ENCODE data around the gene PEPD. TPM values are rescaled to one million over a fixed set of nuclear protein-coding genes. Genes with fewer than 3 reads are reported as not detected.

The PEPD gene
- polyA plus RNA-seq, 4 donors = 159 to 1,330 (median 491) TPM

DNA sequence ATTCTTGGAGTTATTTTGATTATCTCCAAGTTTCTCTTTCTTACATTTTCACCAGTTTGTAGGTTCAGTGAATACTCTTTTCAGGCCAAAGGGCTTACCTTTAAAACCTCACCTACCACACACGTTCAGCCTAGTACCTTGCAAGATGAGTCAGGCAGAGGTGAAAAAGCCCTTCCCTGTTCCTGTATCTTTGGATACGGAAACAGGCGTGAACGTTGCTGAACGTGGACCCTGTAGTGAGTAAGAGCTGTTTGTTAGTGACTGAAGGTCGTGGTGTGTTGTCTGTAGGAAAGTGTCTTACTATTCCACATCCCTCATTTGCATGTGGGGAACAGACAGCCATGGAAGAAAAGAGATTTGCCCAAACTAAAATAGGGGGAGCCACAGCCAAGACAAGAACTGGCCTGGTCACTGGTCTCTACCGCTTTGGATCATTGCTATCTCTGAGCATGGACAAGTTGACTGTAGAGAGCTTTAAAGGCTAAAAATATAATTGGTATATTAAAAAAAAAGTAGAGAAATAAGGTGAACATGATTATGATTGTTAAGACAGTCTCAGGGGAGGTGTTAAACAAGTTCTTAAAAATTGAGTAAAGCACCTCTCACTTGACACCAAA lies 144.5 kb downstream of the PEPD start:
- Histone ChIP-seq H3K27me3 (ENCODE audit: control insufficient read depth in 3 of 3, insufficient read depth in 3 of 3, low read length in 3 of 3) (no peaks in the 10 kb centered on the region), H3K27ac (ENCODE audit: low read depth in 1 of 3, low read length in 2 of 3) (peak overlapping the region; percentile 87 to 99 (median 91)), H3K36me3 (ENCODE audit: control insufficient read depth in 3 of 3, insufficient read depth in 2 of 3, low read depth in 1 of 3, low read length in 3 of 3) (peaks cover 4 to 17% (median 4%) of the 10 kb centered on the region in 3 donors), H3K9me3 (ENCODE audit: control insufficient read depth in 2 of 2, insufficient read depth in 1 of 2, low read depth in 1 of 2, low read length in 1 of 2) (no peaks in the 10 kb centered on the region), H3K4me1 (ENCODE audit: control insufficient read depth in 3 of 3, insufficient read depth in 2 of 3, low read depth in 1 of 3, low read length in 2 of 3) (peaks cover 11 to 37% (median 15%) of the 10 kb centered on the region in 3 donors), H3K4me3 (ENCODE audit: low read depth in 1 of 3, low read length in 3 of 3) (no peak overlapping the region)
- FAIRE-seq (no peak), DNase-seq (peak; percentile 84 to 96)
- WGBS, 3 donors = 18 to 53% (median 34%) methylated on average over 7 of the region's 7 CpGs

GRCh38 chr19:33376423-33376822 lies 145.2 kb downstream of the PEPD start:
- H3K27ac ChIP-seq (ENCODE audit: low read depth in 1 of 3, low read length in 2 of 3) = peak overlapping the region; percentile 87 to 99 (median 91)
- peaks cover 2 to 15% (median 3%) of the 10 kb centered on the region in 3 donors for H3K36me3 ChIP-seq (ENCODE audit: control insufficient read depth in 3 of 3, insufficient read depth in 2 of 3, low read depth in 1 of 3, low read length in 3 of 3)
- FAIRE-seq = no peak
- H3K4me1 ChIP-seq (ENCODE audit: control insufficient read depth in 3 of 3, insufficient read depth in 2 of 3, low read depth in 1 of 3, low read length in 2 of 3) = peaks cover 11 to 35% (median 15%) of the 10 kb centered on the region in 3 donors
- no peaks in the 10 kb centered on the region for H3K9me3 ChIP-seq (ENCODE audit: control insufficient read depth in 2 of 2, insufficient read depth in 1 of 2, low read depth in 1 of 2, low read length in 1 of 2)
- no peaks in the 10 kb centered on the region for H3K27me3 ChIP-seq (ENCODE audit: control insufficient read depth in 3 of 3, insufficient read depth in 3 of 3, low read length in 3 of 3)
- H3K4me3 ChIP-seq (ENCODE audit: low read depth in 1 of 3, low read length in 3 of 3) = no peak overlapping the region
- peak; percentile 84 to 96 for DNase-seq
- 7 to 43% (median 28%) methylated on average over 2 of the region's 2 CpGs for WGBS, 3 donors

- peak; percentile 39 to 77 for DNase-seq
- Histone ChIP-seq H3K9me3 (ENCODE audit: control insufficient read depth in 2 of 2, insufficient read depth in 1 of 2, low read depth in 1 of 2, low read length in 1 of 2) (no peaks in the 10 kb centered on the region), H3K36me3 (ENCODE audit: control insufficient read depth in 3 of 3, insufficient read depth in 2 of 3, low read depth in 1 of 3, low read length in 3 of 3) (peaks cover 0 to 11% (median 2%) of the 10 kb centered on the region in 3 donors), H3K4me3 (ENCODE audit: low read depth in 1 of 3, low read length in 3 of 3) (peak overlapping the region in 2 of 3 donors; percentile 64 to 96), H3K27ac (ENCODE audit: low read depth in 1 of 3, low read length in 2 of 3) (peak overlapping the region; percentile 87 to 99 (median 91)), H3K27me3 (ENCODE audit: control insufficient read depth in 3 of 3, insufficient read depth in 3 of 3, low read length in 3 of 3) (no peaks in the 10 kb centered on the region), H3K4me1 (ENCODE audit: control insufficient read depth in 3 of 3, insufficient read depth in 2 of 3, low read depth in 1 of 3, low read length in 2 of 3) (peaks cover 11 to 31% (median 15%) of the 10 kb centered on the region in 3 donors)
- 57 to 71% (median 71%) methylated on average over 1 of the region's 1 CpG for WGBS, 3 donors
- no peak for FAIRE-seq
Measured at GRCh38 chr19:33375837-33376159, 145.8 kb downstream of the PEPD start.

GRCh38 chr19:33375156-33375836 lies 146.3 kb downstream of the PEPD start:
- DNase-seq (peak in 1 of 2 donors; percentile 54), FAIRE-seq (no peak)
- no peaks in the 10 kb centered on the region for H3K27me3 ChIP-seq (ENCODE audit: control insufficient read depth in 3 of 3, insufficient read depth in 3 of 3, low read length in 3 of 3)
- peak overlapping the region in 2 of 3 donors; percentile 64 to 96 for H3K4me3 ChIP-seq (ENCODE audit: low read depth in 1 of 3, low read length in 3 of 3)
- H3K27ac ChIP-seq (ENCODE audit: low read depth in 1 of 3, low read length in 2 of 3) = peak overlapping the region; percentile 87 to 99 (median 91)
- H3K9me3 ChIP-seq (ENCODE audit: control insufficient read depth in 2 of 2, insufficient read depth in 1 of 2, low read depth in 1 of 2, low read length in 1 of 2) = no peaks in the 10 kb centered on the region
- peaks cover 11 to 31% (median 15%) of the 10 kb centered on the region in 3 donors for H3K4me1 ChIP-seq (ENCODE audit: control insufficient read depth in 3 of 3, insufficient read depth in 2 of 3, low read depth in 1 of 3, low read length in 2 of 3)
- WGBS, 3 donors = 42 to 59% (median 52%) methylated on average over 9 of the region's 9 CpGs
- peaks cover 0 to 11% (median 2%) of the 10 kb centered on the region in 3 donors for H3K36me3 ChIP-seq (ENCODE audit: control insufficient read depth in 3 of 3, insufficient read depth in 2 of 3, low read depth in 1 of 3, low read length in 3 of 3)

DNA sequence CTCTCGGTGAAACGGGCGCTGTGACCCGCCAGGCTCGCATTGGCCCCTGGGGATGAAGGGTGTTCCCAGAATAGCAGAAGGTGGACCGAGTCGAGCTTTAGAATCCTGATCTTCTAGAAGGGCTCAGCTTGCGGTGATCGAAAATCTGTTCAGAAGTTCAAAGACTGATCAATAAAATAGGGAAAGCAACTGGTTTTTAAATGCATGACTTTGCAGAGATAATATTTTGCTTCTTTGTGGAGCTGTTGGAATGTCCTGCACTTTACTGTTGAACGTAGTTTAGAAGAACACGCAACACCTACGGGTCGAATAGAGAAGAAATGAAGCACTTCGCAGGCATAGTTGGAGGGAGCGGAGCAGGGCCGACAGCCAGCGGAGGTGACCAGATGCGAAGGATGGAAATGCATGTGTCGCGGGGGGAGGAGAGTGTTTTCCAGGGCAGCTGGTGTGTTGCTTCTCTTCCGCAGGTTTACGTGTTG lies 147.3 kb downstream of the PEPD start:
- peak overlapping the region; percentile 87 to 99 (median 99) for H3K27ac ChIP-seq (ENCODE audit: low read depth in 1 of 3, low read length in 2 of 3)
- H3K36me3 ChIP-seq (ENCODE audit: control insufficient read depth in 3 of 3, insufficient read depth in 2 of 3, low read depth in 1 of 3, low read length in 3 of 3) = peaks cover 0 to 8% (median 2%) of the 10 kb centered on the region in 3 donors
- peaks cover 11 to 31% (median 15%) of the 10 kb centered on the region in 3 donors for H3K4me1 ChIP-seq (ENCODE audit: control insufficient read depth in 3 of 3, insufficient read depth in 2 of 3, low read depth in 1 of 3, low read length in 2 of 3)
- no peaks in the 10 kb centered on the region for H3K27me3 ChIP-seq (ENCODE audit: control insufficient read depth in 3 of 3, insufficient read depth in 3 of 3, low read length in 3 of 3)
- no peaks in the 10 kb centered on the region for H3K9me3 ChIP-seq (ENCODE audit: control insufficient read depth in 2 of 2, insufficient read depth in 1 of 2, low read depth in 1 of 2, low read length in 1 of 2)
- peak overlapping the region; percentile 64 to 97 (median 96) for H3K4me3 ChIP-seq (ENCODE audit: low read depth in 1 of 3, low read length in 3 of 3)
- 0 to 2% (median 1%) methylated on average over 22 of the region's 22 CpGs for WGBS, 3 donors
- DNase-seq = peak in 1 of 2 donors; percentile 64
- no peak for FAIRE-seq

- WGBS, 3 donors = 0 to 1% (median 0%) methylated on average over 77 to 118 of the region's 118 CpGs
- FAIRE-seq (no peak), DNase-seq (peak; percentile 93 to 97)
- H3K9me3 ChIP-seq (ENCODE audit: control insufficient read depth in 2 of 2, insufficient read depth in 1 of 2, low read depth in 1 of 2, low read length in 1 of 2) = no peaks in the 10 kb centered on the region
- peaks cover 0 to 3% (median 0%) of the 10 kb centered on the region in 3 donors for H3K36me3 ChIP-seq (ENCODE audit: control insufficient read depth in 3 of 3, insufficient read depth in 2 of 3, low read depth in 1 of 3, low read length in 3 of 3)
- peaks cover 9 to 29% (median 15%) of the 10 kb centered on the region in 3 donors for H3K4me1 ChIP-seq (ENCODE audit: control insufficient read depth in 3 of 3, insufficient read depth in 2 of 3, low read depth in 1 of 3, low read length in 2 of 3)
- peak within 1 kb of the TSS; percentile 68 to 97 (median 96) for H3K4me3 ChIP-seq (ENCODE audit: low read depth in 1 of 3, low read length in 3 of 3)
- no peaks in the 10 kb centered on the region for H3K27me3 ChIP-seq (ENCODE audit: control insufficient read depth in 3 of 3, insufficient read depth in 3 of 3, low read length in 3 of 3)
- H3K27ac ChIP-seq (ENCODE audit: low read depth in 1 of 3, low read length in 2 of 3) = peak within 1 kb of the TSS; percentile 96 to 99 (median 99)
Measured at GRCh38 chr19:33373453-33374235, 147.9 kb downstream of the PEPD start, which contains the start of gene CEBPG. TSS of gene CEBPG (plus strand) at chr19:33373709. CDS start at chr19:33379240, 5,531 bp downstream.

DNA sequence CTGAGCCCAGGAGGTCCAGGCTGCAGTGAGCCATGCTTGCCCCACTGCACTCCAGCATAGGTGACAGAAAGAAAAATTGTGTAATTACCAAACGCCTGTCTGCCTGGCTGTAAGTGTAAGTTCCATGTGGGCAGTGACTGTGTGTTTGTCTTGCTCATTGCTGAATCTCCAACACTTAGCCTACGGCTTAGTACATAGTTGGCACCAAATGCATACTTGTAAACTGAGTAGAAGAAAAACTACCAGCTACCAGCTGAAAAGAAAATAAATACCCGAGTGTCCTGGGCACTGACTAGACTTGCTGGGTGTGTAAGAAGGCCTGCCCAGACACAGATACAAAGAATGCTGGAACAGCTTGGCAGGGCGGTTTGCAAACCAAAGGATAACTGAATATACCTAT lies 150.8 kb downstream of the PEPD start:
- H3K27me3 ChIP-seq (ENCODE audit: control insufficient read depth in 3 of 3, insufficient read depth in 3 of 3, low read length in 3 of 3) = no peaks in the 10 kb centered on the region
- WGBS, 3 donors = 66 to 80% (median 80%) methylated on average over 4 of the region's 4 CpGs
- H3K36me3 ChIP-seq (ENCODE audit: control insufficient read depth in 3 of 3, insufficient read depth in 2 of 3, low read depth in 1 of 3, low read length in 3 of 3) = no peaks in the 10 kb centered on the region
- DNase-seq (no peak), FAIRE-seq (no peak)
- no peak overlapping the region for H3K4me3 ChIP-seq (ENCODE audit: low read depth in 1 of 3, low read length in 3 of 3)
- peaks cover 2 to 23% (median 8%) of the 10 kb centered on the region in 3 donors for H3K4me1 ChIP-seq (ENCODE audit: control insufficient read depth in 3 of 3, insufficient read depth in 2 of 3, low read depth in 1 of 3, low read length in 2 of 3)
- H3K27ac ChIP-seq (ENCODE audit: low read depth in 1 of 3, low read length in 2 of 3) = no peak overlapping the region
- H3K9me3 ChIP-seq (ENCODE audit: control insufficient read depth in 2 of 2, insufficient read depth in 1 of 2, low read depth in 1 of 2, low read length in 1 of 2) = peaks cover 0 to 4% of the 10 kb centered on the region in 2 donors
